ENCODE results near the gene BAHD1.

- TF ChIP-seq CTCF (conservative IDR thresholded peaks at IDR 0.05 in 1 of 2, IDR thresholded peaks at IDR 0.05 in 1 of 2; ENCODE audit: low read depth in 1 of 2, low read length in 2 of 2), result no peak
- no peak for TF ChIP-seq EZH2 (IDR thresholded peaks at IDR 0.05; ENCODE audit: low read length, missing control alignments)
These were observed 75.6 kb downstream of the BAHD1 start for GRCh38 chr15:40516322-40516721.

Measured in fibroblast of lung (primary cell).